HepG2 (cell line): Measurements from ENCODE around the gene PRPS1L1.

Source experiments
- EZH2 ChIP-seq: conservative IDR thresholded peaks from 2 replicates; pipeline ENCODE4 v1.6.1; 2012; ENCODE audit warnings: mild to moderate bottlenecking, low read depth, low read length, moderate library complexity
- FOXA3 ChIP-seq: IDR thresholded peaks from 2 replicates; pipeline ENCODE4 v1.6.1; 2016; ENCODE audit warnings: missing genetic modification reagents, missing compliant biosample characterization
- GFI1 ChIP-seq: sonication (generic); formaldehyde crosslinking; IDR thresholded peaks from 2 replicates; pipeline ENCODE4 v1.5.0; 2020; ENCODE audit warnings: missing genetic modification reagents, mild to moderate bottlenecking, borderline replicate concordance
- KLF12 ChIP-seq: sonication (generic); formaldehyde crosslinking; IDR thresholded peaks from 2 replicates; pipeline ENCODE4 v1.4.0; 2020; ENCODE audit warnings: missing genetic modification reagents, borderline replicate concordance
- MXI1 ChIP-seq: IDR thresholded peaks from 3 replicates; pipeline ENCODE4 v1.6.1; 2012; ENCODE audit warnings: low read depth, low read length, inconsistent platforms, borderline replicate concordance
- MYC ChIP-seq: sonication (generic); formaldehyde crosslinking; IDR thresholded peaks from 2 replicates; pipeline ENCODE4 v1.9.0; 2021; ENCODE audit warnings: missing genetic modification reagents, borderline replicate concordance
- NFRKB ChIP-seq: fragments of 450-650 bp; IDR thresholded peaks from 2 replicates; pipeline ENCODE4 v1.6.1; 2017
- PAWR ChIP-seq: sonication (generic); formaldehyde crosslinking; IDR thresholded peaks from 2 replicates; pipeline ENCODE4 v1.4.0; 2020; ENCODE audit warnings: missing genetic modification reagents, mild to moderate bottlenecking, borderline replicate concordance
- POLR2AphosphoS2 ChIP-seq: IDR thresholded peaks from 2 replicates; pipeline ENCODE4 v1.6.1; 2011; ENCODE audit warnings: low read depth, low read length, improper control_type of control experiment
- RAD21 ChIP-seq: fragments of 450-650 bp; formaldehyde crosslinking; IDR thresholded peaks from 2 replicates; pipeline ENCODE4 v1.5.0; 2020; ENCODE audit warnings: mild to moderate bottlenecking
- ZNF775 ChIP-seq: sonication (generic); formaldehyde crosslinking; IDR thresholded peaks from 2 replicates; pipeline ENCODE4 v1.4.0; 2020; ENCODE audit warnings: missing genetic modification reagents, mild to moderate bottlenecking, moderate library complexity, borderline replicate concordance
- TF ChIP-seq, protein P1 (sequence below): sonication (generic); formaldehyde crosslinking; IDR thresholded peaks from 2 replicates; pipeline ENCODE4 v1.4.0; 2020; ENCODE audit warnings: mild to moderate bottlenecking, missing genetic modification reagents
- TF ChIP-seq, protein P2 (sequence below): sonication (generic); formaldehyde crosslinking; IDR thresholded peaks from 2 replicates; pipeline ENCODE4 v1.5.0; 2020; ENCODE audit warnings: mild to moderate bottlenecking, missing genetic modification reagents, moderate library complexity

DNA sequence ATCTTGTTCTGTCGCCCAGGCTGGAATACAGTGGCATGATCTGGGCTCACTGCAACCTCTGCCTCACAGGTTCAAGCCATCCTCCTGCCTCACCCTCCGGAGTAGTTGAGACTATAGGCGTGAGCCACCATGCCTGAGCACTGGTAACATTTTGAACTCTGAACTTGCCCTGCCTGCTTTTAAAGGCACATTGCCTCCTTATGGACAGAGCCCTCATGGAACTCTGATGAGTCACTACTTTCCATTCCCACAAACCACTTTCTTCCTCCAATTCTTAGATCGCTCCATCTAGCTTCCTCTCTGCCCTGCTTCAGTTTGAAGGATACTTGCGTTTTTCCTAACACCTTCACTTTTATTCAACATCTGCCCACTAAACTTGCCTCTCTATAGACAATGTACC, 38.1 kb downstream of the PRPS1L1 start:
- TF ChIP-seq MYC (CRISPR knock-in tag) (no peak), MXI1 (no peak), GFI1 (no peak), KLF12 (CRISPR knock-in tag) (no peak), FOXA3 (CRISPR knock-in tag) (no peak), PAWR (CRISPR knock-in tag) (no peak), NFRKB (no peak), EZH2 (no peak), POLR2AphosphoS2 (no peak), ZNF775 (CRISPR knock-in tag) (no peak), RAD21 (no peak)
- TF ChIP-seq, protein P1, sequence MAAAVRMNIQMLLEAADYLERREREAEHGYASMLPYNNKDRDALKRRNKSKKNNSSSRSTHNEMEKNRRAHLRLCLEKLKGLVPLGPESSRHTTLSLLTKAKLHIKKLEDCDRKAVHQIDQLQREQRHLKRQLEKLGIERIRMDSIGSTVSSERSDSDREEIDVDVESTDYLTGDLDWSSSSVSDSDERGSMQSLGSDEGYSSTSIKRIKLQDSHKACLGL (CRISPR knock-in tag), result no peak
- TF ChIP-seq, protein P2, sequence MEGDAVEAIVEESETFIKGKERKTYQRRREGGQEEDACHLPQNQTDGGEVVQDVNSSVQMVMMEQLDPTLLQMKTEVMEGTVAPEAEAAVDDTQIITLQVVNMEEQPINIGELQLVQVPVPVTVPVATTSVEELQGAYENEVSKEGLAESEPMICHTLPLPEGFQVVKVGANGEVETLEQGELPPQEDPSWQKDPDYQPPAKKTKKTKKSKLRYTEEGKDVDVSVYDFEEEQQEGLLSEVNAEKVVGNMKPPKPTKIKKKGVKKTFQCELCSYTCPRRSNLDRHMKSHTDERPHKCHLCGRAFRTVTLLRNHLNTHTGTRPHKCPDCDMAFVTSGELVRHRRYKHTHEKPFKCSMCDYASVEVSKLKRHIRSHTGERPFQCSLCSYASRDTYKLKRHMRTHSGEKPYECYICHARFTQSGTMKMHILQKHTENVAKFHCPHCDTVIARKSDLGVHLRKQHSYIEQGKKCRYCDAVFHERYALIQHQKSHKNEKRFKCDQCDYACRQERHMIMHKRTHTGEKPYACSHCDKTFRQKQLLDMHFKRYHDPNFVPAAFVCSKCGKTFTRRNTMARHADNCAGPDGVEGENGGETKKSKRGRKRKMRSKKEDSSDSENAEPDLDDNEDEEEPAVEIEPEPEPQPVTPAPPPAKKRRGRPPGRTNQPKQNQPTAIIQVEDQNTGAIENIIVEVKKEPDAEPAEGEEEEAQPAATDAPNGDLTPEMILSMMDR (CRISPR knock-in tag), result no peak
